HG03442 (cell line): ENCODE results near the gene NEMP2.

ENCODE experiments used
- ATAC-seq: cut with Tn5 transposase; IDR thresholded peaks from one replicate; pipeline ENCODE4 v1.9.1; 2021; ENCODE audit warnings: mild to moderate bottlenecking, moderate library complexity; ENCODE audit not compliant: unreplicated experiment

NEMP2 gene

GRCh38 chr2:190561094-190561493, 26.6 kb upstream of the NEMP2 start:
- ATAC-seq = no peak

GRCh38 chr2:190554357-190555006, 20.0 kb upstream of the NEMP2 start:
- no peak for ATAC-seq

GRCh38 chr2:190553254-190553653, 18.7 kb upstream of the NEMP2 start:
- no peak for ATAC-seq

DNA sequence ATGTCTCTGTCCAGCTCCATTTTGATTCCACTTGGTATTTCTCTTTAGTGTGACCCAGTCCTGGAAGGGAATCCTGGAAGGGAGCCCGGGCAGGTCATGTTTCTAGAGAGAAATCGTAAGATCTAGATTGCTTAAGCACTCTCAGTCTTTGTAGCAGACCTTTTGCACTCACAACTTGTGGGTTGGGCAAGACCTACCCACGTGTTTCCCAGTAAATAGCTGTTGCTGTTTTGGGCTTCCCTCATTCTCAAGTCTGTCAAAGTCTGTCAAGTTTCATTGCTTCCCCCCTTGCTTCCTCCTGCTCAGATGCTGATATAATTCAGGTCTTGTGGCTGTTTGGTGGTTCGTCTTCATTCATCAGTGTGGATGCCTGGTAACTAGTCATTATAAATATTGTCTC, 17.4 kb upstream of the NEMP2 start:
- ATAC-seq = peak; percentile 53

DNA sequence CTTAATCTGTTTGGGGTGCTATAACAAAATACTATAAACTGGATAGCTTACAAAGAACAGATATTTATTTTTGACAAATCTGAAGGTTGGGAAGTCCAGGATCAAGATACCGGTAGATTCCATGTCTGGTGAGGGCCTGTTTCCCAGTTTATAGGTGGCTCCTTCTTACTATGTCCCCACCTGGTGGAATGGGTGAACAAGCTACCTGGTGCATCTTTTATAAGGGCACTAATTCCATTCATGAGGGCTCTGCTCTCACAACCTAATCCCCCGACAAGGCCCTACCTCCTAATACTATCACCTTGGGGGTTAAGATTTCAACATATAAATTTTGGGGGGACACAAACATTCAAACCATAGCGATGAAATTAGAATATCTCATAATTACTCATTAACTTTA, 15.6 kb upstream of the NEMP2 start:
- no peak for ATAC-seq

- ATAC-seq = no peak
Measured at GRCh38 chr2:190547886-190548285, 13.4 kb upstream of the NEMP2 start.

- ATAC-seq = no peak
Measured at GRCh38 chr2:190546734-190547133, 12.2 kb upstream of the NEMP2 start.

- ATAC-seq = no peak
Measured at GRCh38 chr2:190545555-190546385, 11.2 kb upstream of the NEMP2 start.

DNA sequence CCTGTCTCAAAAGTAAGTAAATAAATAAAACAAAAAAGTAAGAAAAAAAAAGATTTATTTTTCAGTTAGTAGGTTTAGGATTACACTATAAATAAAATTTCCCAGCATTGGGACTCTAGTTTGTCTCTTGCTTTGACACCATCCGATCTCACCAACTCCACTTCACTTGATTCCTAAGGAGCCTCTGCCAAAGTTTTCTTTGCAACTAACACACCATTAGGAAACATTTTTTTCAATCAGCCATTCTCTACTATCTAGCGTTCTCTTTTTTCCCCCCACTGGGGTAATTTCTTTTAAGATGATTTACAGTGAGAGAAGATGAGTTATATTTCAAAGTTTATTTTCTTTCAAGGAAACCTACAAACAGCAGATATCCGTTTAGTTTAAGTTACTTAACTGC, 10.6 kb upstream of the NEMP2 start:
- no peak for ATAC-seq

DNA sequence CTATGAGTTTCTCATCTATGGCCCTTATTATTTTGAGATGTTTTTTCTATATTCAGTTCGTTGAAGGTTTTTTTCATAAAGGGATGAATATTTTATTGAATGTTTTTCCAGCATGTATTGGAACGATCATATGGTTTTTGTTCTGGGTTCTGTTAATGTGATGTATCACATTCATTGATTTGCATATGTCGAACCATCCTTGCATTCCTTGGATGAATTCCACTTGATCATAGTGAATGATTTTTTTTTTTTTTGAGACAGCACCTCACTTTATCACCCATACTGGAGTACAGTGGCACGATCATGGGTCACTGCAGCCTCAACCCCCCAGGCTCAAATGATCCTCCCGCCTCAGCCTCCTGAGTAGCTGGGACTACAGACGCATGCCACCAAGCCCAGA, 5.5 kb upstream of the NEMP2 start:
- ATAC-seq = no peak

DNA sequence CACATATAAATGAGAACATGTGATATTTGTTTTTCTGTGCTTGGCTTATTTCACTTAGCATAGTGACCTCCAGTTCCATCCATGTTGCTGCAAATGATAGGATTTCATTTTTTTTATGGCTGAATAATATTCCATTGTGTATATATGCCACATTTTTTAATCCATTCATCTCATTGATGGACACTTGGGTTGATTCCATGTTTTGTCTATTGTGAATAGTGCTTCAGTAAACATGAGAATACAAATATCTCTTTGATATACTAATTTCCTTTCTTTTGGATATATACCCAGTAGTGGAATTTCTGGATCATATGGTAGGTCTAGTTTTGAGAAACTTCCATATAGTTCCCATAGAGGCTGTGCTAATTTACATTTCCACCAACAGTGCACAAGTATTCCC, 3.7 kb upstream of the NEMP2 start:
- no peak for ATAC-seq

DNA sequence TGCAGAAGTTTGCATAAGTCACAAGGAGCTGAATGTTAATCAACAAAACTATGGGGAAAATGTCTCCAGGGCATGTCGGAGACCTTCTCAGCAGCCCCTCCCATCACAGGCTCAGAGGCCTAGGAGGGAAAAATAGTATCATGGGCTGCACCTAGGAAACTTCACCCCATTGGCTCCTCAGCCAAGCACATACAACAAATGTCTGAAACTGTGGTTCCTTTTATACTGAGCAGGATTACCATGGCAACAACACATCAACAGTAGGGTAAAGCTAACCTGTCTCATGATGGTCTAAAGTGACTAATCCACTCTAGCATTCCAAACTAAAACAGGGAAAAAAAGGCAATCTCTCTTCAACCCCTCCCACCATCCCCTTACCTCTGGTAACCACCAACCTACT, 3.2 kb upstream of the NEMP2 start:
- ATAC-seq = no peak

GRCh38 chr2:190535586-190535985, 1.1 kb upstream of the NEMP2 start:
- no peak for ATAC-seq

- no peak for ATAC-seq
Measured at GRCh38 chr2:190535121-190535439, 558 bp upstream of the NEMP2 start.

- ATAC-seq = peak; percentile 14
Measured at GRCh38 chr2:190533968-190534309, 583 bp downstream of the NEMP2 start.

GRCh38 chr2:190533175-190533967, 1.2 kb downstream of the NEMP2 start:
- no peak for ATAC-seq

- ATAC-seq = no peak
Measured at GRCh38 chr2:190532581-190532980, 1.9 kb downstream of the NEMP2 start.

DNA sequence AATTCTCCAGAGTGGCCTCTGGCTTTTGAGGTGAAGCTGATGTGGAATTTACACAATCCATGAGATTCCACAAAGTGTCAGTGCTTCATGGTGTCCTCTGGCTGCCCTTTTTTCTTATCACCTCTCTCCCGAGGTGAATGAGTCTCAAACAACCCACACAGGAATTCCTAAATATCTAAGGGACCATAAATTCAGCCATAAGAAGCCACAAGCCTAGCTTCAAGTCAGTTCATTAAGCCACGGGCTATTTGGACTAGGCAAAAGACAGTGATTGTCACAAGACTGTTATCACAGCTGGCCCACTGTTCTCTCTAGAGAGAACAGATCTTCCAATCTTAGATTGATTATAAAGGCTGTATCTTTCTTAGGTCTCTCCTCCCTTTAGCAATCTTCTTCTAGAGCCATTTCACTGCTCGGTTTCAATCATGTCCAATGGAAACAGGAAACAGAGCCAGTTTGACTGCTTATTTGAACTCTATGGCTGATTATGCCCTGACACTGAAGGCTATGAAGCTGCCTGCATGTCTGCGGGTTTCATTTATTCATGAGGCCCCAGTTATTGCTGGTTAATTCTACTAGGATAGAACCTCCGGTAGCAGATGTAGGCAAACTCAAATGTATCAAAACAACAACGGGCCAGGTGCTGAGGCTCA, 4.1 kb downstream of the NEMP2 start:
- ATAC-seq = no peak

DNA sequence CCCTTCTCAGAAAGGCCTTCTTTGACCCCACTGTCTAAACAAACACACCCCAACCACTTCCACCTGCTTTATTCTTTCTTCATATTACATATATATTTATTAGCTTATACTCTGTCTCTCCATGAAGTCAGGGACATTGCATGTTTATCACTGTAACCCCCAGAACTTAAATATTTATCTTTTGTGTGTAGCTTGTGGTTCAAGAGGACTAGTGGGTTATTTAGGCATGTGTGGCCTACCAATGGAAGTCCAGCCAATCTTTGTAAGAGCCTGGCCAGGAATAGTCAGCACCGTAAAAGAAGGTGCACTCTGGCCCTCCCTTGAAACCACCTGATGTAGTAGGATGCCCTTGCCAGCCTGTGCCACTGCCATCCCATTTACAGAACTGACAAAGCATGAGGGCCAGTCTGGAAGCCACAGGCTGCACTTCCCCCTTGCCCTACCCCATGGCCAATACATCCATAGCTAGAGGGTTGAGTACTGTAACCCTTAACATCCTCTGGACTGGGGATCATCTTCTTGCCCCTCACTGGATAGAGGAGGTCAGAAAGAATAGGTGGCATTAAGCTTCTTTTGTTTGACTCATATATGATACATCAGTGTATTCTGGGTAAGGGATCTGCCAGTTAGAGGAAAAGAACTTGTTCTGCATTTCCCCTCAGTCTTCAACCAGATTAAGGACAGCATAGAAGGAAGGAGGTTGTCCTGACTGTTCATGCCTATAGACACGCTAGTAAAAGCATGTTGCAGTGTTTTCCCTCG, 4.9 kb downstream of the NEMP2 start:
- no peak for ATAC-seq

DNA sequence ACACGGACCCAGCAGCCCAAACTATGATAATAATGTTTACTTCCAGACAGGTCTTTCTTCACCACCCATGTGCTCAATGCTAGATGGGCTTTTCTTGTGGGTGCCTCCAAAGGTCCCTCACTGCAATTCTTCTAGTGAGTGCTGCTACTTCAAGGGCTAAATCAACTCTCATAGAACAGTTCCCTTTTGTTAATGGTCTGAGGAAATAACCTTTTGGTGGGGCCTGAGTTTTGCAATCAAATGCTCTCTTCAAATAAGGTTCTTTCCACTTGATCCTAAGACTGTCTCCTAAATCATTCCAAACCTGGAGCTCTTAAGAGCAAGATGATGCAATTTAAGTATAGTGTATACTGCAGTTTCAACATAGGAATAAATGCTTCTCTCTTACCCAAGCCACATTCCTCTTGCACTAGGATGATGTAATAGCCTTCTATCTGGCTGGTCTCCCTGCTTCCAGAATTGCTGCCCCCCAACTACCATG, 6.0 kb downstream of the NEMP2 start:
- no peak for ATAC-seq

DNA sequence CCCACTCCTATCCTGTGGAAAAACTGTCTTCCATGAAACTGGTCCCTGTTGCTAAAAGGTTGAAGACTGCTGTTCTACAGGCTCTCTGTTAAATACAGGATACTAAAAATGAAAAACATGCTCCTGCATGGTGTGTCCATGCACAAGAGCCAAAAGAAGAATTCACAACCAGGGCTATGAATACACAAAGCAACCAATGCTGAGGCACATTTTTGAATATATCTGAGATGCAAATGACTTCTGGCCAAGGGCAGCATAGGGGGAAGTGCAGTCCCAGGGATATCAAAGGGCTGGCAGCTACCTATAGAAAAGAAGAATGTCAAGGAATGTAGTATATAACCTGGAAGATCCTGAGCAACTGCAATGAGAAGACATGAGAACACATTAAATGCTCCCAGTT, 6.6 kb downstream of the NEMP2 start:
- no peak for ATAC-seq
